ENCODE results near the gene ABLIM3. TPM values are rescaled to one million over a fixed set of nuclear protein-coding genes. Genes with fewer than 3 reads are reported as not detected.
A peak's percentile ranks its signal among the peaks of the same experiment; 100 is the strongest.

ABLIM3 gene
- total RNA-seq, 2 experiments from 2014 or later: not detected

GRCh38 chr5:149273237-149273636 lies 131.9 kb downstream of the ABLIM3 start:
- peaks cover 2% of the 10 kb centered on the region for H3K9me3 Mint-ChIP-seq
- H3K36me3 Mint-ChIP-seq (ENCODE audit: low read depth): no peaks in the 10 kb centered on the region
- peaks cover 12% of the 10 kb centered on the region for H3K4me1 Mint-ChIP-seq (ENCODE audit: low read depth)
- no peak overlapping the region for H3K27ac Mint-ChIP-seq
- Histone ChIP-seq H3K4me1 (ENCODE audit: insufficient read depth, low read length) (peaks cover 12% of the 10 kb centered on the region), H3K9me3 (ENCODE audit: control insufficient read depth in 1 of 2, insufficient read depth in 1 of 2, low read length in 2 of 2) (peaks cover 4 to 9% of the 10 kb centered on the region in 2 experiments), H3K27ac (ENCODE audit: low read depth in 1 of 2, low read length in 2 of 2) (no peak overlapping the region), H3K4me3 (ENCODE audit: low read length) (no peak overlapping the region), H3K27me3 (ENCODE audit: control insufficient read depth in 1 of 2, insufficient read depth in 2 of 2, low read length in 2 of 2) (peaks cover 14 to 34% of the 10 kb centered on the region in 2 experiments), H3K36me3 (ENCODE audit: insufficient read depth, low read length) (no peaks in the 10 kb centered on the region)
- DNase-seq (no peak), ATAC-seq (ENCODE audit: poor library complexity) (no peak)
- intact Hi-C loops (cut with DNase I, micrococcal nuclease): loop anchor here in 1 of 2 experiments (5.0 kb wide), 1 partner anchor 831 kb away; no protein-coding TSS in a partner anchor
- CTCF ChIA-PET: no interaction called here
- H3K4me3 Mint-ChIP-seq: no peak overlapping the region
- TF ChIP-seq CTCF (IDR thresholded peaks at IDR 0.05): no peak
- POLR2A ChIA-PET: no interaction called here
- peaks cover 41% of the 10 kb centered on the region for H3K27me3 Mint-ChIP-seq

- H3K27ac ChIP-seq (ENCODE audit: low read depth in 1 of 2, low read length in 2 of 2): no peak overlapping the region
- Mint-ChIP-seq H3K27ac (no peak overlapping the region), H3K36me3 (ENCODE audit: low read depth) (no peaks in the 10 kb centered on the region), H3K27me3 (peaks cover 39% of the 10 kb centered on the region), H3K4me1 (ENCODE audit: low read depth) (peaks cover 12% of the 10 kb centered on the region), H3K4me3 (peak overlapping the region; percentile 71), H3K9me3 (no peaks in the 10 kb centered on the region)
- DNase-seq (no peak), ATAC-seq (ENCODE audit: poor library complexity) (no peak)
- intact Hi-C loops (cut with DNase I, micrococcal nuclease): loop anchor here in 1 of 2 experiments (5.0 kb wide), 1 partner anchor 832 kb away; no protein-coding TSS in a partner anchor
- CTCF ChIA-PET: no interaction called here
- TF ChIP-seq CTCF (IDR thresholded peaks at IDR 0.05): no peak
- no peaks in the 10 kb centered on the region for H3K36me3 ChIP-seq (ENCODE audit: insufficient read depth, low read length)
- H3K4me3 ChIP-seq (ENCODE audit: low read length): no peak overlapping the region
- H3K4me1 ChIP-seq (ENCODE audit: insufficient read depth, low read length): peaks cover 12% of the 10 kb centered on the region
- POLR2A ChIA-PET: no interaction called here
- H3K9me3 ChIP-seq (ENCODE audit: control insufficient read depth in 1 of 2, insufficient read depth in 1 of 2, low read length in 2 of 2): peaks cover 0 to 9% of the 10 kb centered on the region in 2 experiments
- H3K27me3 ChIP-seq (ENCODE audit: control insufficient read depth in 1 of 2, insufficient read depth in 2 of 2, low read length in 2 of 2): peaks cover 14 to 34% of the 10 kb centered on the region in 2 experiments
Measured at GRCh38 chr5:149273950-149274349, 132.7 kb downstream of the ABLIM3 start.

GRCh38 chr5:149274939-149275338 lies 133.6 kb downstream of the ABLIM3 start:
- H3K36me3 ChIP-seq (ENCODE audit: insufficient read depth, low read length): no peaks in the 10 kb centered on the region
- peaks cover 0 to 4% of the 10 kb centered on the region in 2 experiments for H3K9me3 ChIP-seq (ENCODE audit: control insufficient read depth in 1 of 2, insufficient read depth in 1 of 2, low read length in 2 of 2)
- no peak overlapping the region for H3K4me3 Mint-ChIP-seq
- no peak overlapping the region for H3K27ac ChIP-seq (ENCODE audit: low read depth in 1 of 2, low read length in 2 of 2)
- no peaks in the 10 kb centered on the region for H3K9me3 Mint-ChIP-seq
- H3K4me3 ChIP-seq (ENCODE audit: low read length): no peak overlapping the region
- ChIA-PET POLR2A (no interaction called here), CTCF (no interaction called here)
- peaks cover 36% of the 10 kb centered on the region for H3K27me3 Mint-ChIP-seq
- no peak for DNase-seq
- H3K4me1 Mint-ChIP-seq (ENCODE audit: low read depth): peaks cover 12% of the 10 kb centered on the region
- intact Hi-C loops (cut with DNase I, micrococcal nuclease): loop anchor here in 1 of 2 experiments (5.0 kb wide), 1 partner anchor 833 kb away; no protein-coding TSS in a partner anchor
- H3K27me3 ChIP-seq (ENCODE audit: control insufficient read depth in 1 of 2, insufficient read depth in 2 of 2, low read length in 2 of 2): peaks cover 13 to 34% of the 10 kb centered on the region in 2 experiments
- ATAC-seq (ENCODE audit: poor library complexity): no peak
- no peak overlapping the region for H3K27ac Mint-ChIP-seq
- peaks cover 12% of the 10 kb centered on the region for H3K4me1 ChIP-seq (ENCODE audit: insufficient read depth, low read length)
- H3K36me3 Mint-ChIP-seq (ENCODE audit: low read depth): no peaks in the 10 kb centered on the region
- TF ChIP-seq CTCF (IDR thresholded peaks at IDR 0.05): no peak

All from CD4-positive, alpha-beta T cell (primary cell).